Stimulated activated CD4-positive, alpha-beta T cell treated with anti-CD3 and anti-CD28 coated beads, Interleukin-4, amount 100 ng/mL, for 24 hours (primary cell): ENCODE measurements around the gene LNP1.
A peak's percentile ranks its signal among the peaks of the same experiment; 100 is the strongest.

Source experiments
- DNase-seq: peaks from one replicate; pipeline ENCODE4 v3.0.0-alpha.2; 2020

The LNP1 gene

GRCh38 chr3:100483529-100483928, 82.2 kb downstream of the LNP1 start:
- DNase-seq: no peak

- no peak for DNase-seq
Observed at GRCh38 chr3:100486808-100487207, 85.5 kb downstream of the LNP1 start.

GRCh38 chr3:100489118-100489517, 87.8 kb downstream of the LNP1 start:
- DNase-seq: no peak

DNA sequence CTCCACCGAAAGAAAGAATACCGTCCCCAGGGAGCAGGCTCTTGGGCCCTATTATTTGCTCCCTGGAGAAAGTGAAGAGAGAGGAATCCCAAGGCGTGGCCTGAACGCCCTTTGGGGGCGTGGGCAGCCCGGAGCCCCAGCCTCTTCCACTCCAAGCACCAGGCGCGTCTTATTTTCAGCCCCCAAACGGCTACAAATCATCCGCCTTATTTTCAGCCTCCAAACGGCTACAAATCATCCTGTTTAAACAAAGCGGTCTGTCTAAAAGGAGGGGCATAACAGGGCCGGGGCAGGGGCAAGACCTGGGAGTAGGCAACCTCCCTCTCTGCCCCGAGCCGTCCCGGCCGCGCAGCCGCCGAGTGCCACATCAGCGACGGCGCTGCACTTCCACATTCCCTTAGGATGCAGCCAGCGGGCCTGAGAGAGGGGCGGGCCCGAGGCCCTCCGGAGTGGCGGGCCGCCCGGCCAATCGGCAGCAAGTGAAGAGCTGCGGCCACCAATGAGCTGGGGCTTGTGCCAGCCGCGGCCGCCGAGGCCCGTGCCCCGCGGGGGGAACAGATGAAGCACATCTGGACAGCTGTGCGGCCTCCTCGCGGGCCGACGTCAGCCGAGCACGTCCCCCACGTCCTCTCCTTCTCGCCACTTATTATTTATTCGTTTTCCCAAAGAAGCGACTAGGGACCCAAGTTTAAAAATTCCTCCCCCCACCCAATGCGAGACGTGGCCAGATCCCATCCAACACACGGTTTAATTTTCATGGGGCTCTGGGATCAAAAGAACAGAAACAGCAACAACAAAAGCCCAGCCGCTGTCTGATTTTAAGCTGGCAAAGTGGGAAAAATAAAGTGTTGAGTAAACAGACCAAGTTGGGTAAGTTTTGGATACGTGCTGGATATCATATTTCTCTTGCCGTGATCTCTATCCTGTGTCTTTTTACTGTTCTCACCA, 91.0 kb downstream of the LNP1 start, which contains the start of gene TMEM45A:
TMEM45A (plus strand) TSS at position 561 of the 948 bp plus-strand sequence. CDS start 62,593 bp downstream, outside the sequence.
- DNase-seq: peak; percentile 70

DNA sequence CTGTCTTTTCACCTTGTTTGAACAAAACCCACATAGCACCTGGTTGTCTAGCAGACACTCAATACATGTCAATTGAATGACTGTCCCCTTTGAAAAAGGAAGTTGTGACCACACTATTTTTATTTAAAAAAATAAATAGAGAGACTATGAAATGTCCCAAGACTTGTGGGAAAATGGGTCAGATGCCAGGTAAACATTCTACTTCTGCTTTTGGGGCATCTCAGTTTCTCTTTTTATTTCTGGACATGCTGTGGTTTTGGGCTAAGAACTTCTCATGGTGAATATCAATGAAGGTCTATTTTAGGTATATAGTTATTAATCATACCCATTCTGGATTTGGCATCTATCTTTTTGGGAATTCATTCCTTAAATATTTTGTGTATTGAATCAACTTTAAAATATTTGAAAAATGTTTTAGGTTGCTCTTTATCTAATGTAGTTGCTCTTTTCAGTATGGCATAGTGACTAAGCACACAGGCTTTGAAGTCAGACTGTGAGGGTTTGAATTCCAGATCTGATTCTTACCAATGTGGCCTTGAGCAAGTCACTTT, 95.4 kb downstream of the LNP1 start:
- no peak for DNase-seq

GRCh38 chr3:100499651-100500050, 98.3 kb downstream of the LNP1 start:
- DNase-seq: no peak

DNA sequence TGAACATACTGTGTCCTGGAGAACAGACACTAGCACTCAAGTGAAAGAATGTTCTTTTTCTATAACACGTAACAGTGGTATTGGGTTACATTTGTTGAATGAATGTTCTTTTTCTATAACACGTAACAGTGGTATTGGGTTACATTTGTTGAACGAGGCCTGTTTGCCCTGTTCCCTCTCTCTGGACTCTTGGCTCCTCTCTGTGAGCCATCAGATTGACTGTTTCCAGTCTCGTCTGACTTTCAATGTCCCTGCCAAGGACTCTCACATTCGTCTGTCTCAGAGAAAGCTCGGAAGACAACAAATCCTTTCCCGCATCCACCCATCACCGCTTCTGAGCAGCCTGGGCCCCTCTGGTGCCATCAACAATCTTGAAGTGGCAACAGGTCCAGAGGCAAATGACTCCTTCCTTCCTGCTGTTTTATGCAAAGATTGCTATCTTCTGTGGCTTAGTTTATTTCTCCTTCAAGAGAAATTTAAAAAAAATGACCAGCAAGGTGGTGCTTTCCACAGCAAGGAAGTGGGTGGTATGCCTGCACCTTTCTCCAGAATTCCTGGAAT, 99.1 kb downstream of the LNP1 start:
- DNase-seq: no peak

GRCh38 chr3:100503448-100503847, 102.1 kb downstream of the LNP1 start:
- no peak for DNase-seq
